GM21381 (cell line): Measurements from ENCODE around the gene SLC16A13.

Source experiments
- ATAC-seq: cut with Tn5 transposase; IDR thresholded peaks from one replicate; pipeline ENCODE4 v1.9.1; 2021; ENCODE audit warnings: mild to moderate bottlenecking, moderate library complexity; ENCODE audit not compliant: unreplicated experiment

The SLC16A13 gene

DNA sequence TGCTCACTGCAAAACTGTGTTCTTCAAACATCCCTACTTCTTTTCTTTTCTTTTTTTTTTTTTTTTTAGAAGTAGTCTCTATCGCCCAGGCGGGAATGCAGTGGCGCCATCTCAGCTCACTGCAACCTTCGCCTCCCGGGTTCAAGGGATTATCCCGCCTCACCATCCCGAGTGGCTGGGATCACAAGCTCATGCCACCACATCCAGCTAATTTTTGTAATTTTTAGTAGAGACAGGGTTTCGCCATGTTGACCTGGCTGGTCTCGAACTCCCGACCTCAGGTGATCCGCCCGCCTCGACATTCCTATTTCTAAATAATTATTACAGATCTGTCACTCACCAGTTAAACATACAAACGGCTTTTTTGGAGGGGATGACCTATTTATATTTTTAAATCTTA, 24.4 kb upstream of the SLC16A13 start:
- no peak for ATAC-seq

DNA sequence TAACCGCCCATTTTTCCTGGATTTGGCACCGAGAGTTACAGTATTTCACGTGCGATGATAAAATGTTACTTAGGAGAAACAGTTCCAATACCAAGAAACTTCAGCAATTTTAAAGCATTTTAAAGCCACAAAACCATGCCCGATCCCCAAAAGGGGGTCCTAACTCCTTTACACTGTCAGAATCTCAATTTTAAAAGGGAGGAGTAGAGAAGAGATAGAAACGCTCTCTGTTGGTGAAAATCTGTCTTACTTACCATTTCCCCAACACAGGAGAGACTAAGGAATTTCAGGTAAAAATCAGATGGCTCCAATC, 23.9 kb upstream of the SLC16A13 start:
- ATAC-seq, result no peak

DNA sequence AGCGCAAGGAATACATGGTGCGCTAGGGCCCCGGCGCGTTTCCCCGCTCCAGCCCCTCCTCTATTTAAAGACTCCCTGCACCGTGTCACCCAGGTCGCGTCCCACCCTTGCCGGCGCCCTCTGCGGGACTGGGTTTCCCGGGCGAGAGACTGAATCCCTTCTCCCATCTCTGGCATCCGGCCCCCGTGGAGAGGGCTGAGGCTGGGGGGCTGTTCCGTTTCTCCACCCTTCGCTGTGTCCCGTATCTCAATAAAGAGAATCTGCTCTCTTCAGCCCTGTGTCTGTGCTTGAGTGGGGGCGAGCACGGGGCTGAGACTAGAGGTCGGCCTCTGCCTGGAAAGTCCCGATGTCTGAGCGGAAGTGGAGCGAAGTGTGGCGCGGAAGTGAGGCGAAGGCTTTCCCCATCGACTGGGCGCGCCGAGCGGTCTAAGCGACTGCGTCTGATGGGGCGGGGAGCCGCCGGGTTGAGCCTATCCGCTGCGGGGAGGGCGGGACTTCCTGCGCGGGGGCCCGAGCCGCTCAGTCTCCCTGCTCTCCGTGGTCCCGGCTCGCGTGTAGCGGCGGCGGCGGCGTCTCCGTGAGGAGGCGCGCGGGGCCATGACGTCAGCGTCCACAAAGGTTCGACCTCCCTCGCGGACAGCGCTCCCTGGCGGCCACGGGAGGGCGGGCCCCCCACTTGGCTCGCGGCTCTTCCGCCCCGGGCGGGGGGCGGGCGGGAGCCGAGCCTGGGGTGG, 21.4 kb upstream of the SLC16A13 start:
- ATAC-seq, result peak; percentile 75

DNA sequence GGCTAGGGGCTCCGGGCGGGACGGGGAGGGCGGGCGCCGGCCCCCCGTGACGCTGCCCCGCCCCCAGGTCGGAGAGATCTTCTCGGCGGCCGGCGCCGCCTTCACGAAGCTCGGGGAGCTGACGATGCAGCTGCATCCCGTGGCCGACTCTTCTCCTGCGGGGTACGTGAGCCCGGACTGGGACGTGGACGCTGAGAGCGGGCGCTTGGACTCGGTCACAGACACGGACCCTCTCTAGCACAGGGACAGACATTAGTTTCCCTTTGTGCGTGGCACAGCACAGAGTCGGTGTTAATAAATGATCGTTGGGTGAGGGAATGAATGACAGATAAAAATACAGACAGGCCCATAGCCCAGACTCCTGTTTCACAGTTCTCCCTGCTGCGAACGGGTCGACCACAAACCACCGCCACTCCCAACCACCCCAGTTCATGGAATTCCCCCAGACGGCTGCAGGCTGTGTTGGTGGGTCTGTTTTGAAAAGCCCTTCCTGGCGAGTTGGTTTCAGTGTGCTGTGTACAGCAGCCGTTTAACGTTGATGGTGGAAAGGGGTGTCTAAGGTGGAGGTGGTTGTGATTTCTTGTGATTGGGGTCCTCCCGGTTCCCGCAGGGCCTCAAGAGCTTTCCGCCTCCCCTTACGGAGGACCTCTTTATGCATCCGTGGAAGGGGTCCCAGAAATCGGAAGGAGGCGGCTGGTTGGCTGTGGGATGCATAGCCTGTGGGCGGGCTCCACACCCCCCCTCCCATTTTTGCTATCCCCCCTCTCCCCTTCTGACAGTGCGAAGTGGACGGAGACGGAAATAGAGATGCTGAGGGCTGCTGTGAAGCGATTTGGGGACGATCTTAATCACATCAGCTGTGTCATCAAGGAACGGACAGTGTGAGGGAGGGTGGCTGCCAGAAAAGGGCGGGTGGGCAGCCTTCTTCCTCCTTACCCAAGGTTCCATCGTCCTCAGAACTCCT, 20.5 kb upstream of the SLC16A13 start:
- peak; percentile 17 for ATAC-seq

DNA sequence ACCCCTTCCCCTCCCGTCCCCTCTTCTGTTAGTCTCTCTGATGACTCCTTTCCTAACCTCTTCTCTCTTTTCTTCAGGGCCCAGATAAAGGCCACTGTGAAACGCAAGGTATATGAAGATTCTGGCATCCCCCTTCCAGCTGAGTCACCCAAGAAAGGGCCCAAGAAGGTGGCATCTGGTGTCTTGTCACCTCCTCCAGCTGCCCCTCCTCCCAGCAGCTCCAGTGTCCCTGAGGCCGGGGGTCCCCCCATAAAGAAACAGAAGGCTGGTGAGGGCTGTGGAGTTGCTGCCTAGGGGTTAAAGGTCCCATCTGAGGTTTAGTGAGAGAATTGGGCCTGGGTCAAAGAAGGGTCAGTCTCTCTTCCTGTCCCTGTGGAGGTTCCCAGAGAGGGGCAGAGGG, 19.4 kb upstream of the SLC16A13 start:
- no peak for ATAC-seq

DNA sequence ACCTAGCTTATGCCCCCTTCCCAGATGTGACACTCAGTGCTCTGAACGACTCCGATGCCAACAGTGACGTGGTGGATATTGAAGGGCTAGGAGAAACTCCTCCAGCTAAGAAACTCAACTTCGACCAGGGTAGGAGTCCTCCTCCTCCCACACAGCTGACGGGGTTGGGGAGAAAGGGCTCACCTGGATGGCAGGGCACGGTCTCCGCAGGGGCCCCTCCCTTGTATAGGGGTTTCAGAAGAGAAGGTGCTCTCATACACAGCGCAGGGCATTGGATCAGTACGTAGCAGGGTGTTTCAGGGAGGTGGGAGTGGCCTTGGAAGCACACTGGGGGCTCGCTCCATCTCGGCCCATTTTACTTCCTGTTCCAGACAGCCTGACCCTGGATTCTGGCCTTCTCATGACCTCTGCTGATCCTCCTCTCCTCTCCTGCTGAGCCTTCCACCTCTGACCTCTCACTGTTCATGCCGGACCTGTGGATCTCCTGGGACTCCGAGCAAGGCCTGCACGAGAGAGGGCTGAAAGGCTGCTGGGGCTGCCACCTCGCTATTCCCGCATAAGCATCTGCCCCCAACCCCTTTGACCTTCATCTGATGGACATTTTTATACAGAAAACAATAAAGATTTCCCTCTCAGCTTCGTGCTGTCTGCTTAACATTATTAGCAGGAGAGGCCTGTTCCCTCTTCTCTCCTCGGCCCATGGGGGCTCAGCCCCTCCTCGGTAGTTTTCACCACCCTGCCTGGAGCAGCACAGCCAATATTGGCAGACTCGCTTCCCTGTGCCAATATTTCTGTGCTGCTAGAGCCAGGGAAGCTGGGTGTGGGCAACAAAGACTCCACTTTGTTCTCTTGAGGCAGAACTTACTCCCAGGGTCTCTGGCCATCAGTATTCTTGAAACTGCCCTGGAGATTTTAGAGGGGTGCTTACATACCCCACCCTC, 18.7 kb upstream of the SLC16A13 start:
- ATAC-seq, result no peak

- ATAC-seq, result no peak
Measured at GRCh38 chr17:7017827-7018200, 18.0 kb upstream of the SLC16A13 start.

GRCh38 chr17:7018331-7018964, 17.4 kb upstream of the SLC16A13 start:
- no peak for ATAC-seq

GRCh38 chr17:7019367-7019766, 16.4 kb upstream of the SLC16A13 start:
- ATAC-seq, result no peak

DNA sequence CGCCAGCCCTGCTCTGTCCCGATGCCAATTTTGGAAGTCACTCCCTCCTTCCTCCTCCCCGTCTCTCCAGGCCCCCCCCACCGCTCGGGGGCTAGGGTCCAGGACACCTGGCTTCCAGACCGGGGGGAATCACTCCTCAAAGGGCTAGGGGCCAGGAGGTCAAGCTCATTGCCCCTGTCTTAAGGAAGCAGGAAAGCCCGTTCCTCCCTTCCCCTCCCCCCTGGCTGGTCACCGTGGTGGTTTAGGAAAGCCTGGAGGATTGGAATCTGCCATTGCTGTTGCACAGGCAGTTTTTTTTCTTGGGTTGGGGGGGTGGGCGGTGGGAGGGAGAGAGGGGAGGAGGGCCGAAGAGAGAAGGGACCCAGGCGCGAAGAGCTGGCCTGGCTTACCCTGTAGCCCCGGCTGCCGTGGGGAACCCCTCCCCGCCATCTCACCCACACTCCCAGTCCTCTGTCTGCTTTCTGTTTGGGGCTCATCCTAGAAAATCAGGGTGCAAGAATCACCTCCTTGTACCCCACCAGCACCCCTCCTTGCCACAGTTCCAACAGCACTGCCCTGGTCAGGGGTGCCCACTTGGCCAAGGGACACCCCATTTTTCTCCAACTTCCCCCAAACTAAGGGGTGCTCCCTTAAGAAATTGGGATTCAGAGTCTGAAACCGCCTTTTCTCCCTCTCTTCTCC, 15.8 kb upstream of the SLC16A13 start:
- no peak for ATAC-seq

DNA sequence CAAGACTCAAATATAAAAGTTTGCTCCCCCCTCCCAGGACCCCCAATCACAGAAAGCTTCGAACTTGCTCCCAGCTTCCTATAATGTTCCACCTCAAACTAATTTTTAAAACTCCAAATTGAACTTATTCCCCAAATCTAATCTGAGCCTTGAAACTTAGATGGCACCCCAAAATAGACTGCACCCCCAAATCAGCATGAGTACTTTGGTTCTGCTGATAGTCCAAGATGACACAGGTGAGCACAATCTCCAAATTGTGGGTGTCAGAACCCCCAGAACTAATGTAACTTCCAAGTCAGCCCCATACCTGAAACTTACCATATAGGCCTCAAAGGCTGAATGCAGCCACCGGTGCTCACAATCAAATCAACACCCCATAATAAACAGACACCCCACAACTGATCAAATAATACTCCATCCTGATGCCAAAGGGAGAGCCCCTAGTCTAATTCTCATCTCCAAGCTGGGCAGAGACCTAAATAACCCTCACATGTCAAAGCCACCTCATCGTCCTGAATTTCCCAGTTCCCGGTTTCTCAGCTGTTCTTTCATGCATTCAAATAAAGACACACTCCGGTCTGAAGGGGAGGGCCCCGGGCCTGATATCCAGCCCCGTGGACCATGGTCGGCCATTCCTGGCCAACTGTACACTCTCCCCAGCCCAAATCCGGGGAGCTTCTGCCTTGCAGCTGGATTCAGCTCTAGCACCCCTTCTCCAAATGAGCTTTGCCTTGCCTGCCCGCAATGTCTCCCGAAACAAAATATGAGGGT, 14.7 kb upstream of the SLC16A13 start:
- no peak for ATAC-seq

DNA sequence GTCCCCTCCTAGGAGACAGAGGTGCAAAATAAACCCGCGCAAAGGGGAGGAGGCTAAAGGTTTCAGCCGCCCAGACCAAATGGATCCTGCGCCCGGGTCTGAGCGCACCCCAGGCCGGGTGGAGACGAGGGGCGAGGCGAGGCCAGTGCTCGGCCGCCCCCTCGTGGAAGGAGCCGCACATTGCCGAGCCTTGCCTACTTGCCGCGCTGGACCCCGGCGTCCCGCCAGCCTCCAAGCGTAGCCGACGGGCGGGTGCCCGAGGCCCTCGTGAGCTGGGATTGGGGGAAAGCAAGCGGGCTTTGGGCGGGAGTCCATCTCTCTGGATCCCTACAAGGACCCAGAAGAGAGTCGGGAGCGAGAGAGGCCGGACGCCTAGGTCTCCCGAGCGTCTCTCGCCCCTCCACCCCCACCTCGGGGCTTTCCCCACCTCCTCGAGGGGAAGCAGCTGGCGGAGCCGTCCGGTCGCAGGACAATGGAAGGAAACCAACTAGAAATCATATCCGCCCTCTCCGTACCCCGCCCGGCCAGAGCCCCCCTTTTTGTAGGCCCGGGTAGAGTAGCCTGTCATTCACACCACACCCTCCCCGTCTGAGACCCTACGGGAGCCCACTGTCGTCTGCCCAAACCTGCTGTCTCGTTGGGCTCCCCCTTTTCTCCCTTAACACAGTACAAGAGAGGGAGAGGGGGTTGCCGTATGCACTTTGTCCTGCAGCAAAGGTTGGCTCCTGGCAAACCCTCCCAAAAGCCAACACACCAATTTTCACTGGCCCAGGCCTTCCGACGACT, 13.6 kb upstream of the SLC16A13 start:
- ATAC-seq, result peak; percentile 69

GRCh38 chr17:7022781-7023571, 12.8 kb upstream of the SLC16A13 start, which contains the start of gene BCL6B:
Gene BCL6B, plus strand, starts transcription at chr17:7023050. Its CDS starts 622 bp downstream, at chr17:7023672.
- no peak for ATAC-seq

DNA sequence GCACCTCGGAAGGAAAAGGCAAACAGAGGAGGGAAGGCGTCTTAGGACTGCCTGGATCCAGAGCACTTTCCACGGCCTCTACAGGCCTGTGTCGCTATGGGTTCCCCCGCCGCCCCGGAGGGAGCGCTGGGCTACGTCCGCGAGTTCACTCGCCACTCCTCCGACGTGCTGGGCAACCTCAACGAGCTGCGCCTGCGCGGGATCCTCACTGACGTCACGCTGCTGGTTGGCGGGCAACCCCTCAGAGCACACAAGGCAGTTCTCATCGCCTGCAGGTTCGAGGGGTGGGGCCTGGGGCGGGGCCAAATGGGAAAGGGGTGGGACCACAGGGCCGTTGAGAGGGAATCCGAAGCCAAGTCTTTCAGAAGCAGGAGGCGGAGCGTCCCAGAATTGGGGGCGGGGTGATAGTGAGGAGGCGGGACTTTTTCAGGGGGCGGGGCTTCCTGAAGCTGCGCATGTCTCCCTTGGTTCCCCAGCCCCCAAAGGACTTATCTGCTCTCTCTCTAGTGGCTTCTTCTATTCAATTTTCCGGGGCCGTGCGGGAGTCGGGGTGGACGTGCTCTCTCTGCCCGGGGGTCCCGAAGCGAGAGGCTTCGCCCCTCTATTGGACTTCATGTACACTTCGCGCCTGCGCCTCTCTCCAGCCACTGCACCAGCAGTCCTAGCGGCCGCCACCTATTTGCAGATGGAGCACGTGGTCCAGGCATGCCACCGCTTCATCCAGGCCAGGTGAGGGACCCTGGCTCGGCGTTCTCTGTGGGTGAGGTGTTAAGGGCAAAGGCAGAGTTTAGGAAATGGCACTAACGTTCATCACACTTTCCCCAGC, 12.0 kb upstream of the SLC16A13 start:
- no peak for ATAC-seq

GRCh38 chr17:7024402-7024785, 11.4 kb upstream of the SLC16A13 start:
- no peak for ATAC-seq

DNA sequence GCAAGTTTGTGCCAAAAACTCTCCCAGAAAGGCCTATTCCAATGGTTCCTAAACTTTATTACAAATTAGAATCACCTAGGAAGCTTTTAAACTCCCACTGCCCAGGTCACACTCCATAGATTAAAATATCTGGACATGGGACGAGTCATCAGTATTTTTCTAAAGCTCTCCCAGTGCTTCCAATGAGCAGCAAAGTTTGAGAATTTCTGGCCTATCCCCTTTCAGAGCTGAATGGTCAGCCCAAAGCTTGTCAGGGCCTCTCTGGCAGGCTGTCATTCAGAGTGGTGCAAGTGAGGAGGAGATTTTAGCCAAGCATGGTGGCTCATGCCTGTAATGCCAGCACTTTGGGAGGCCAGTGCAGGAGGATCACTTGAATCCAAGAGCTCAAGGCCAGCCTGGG, 10.6 kb upstream of the SLC16A13 start:
- no peak for ATAC-seq
